GM20000 (cell line): Measurements from ENCODE around the gene ZNF687.
A peak's percentile ranks its signal among the peaks of the same experiment; 100 is the strongest.

Experiments used
- DNase-seq: peaks from one replicate; pipeline ENCODE4 v3.0.0; 2012; ENCODE audit warnings: low spot score
- CTCF ChIP-seq: IDR thresholded peaks from 2 replicates; pipeline ENCODE4 v1.5.1; 2012; ENCODE audit warnings: mild to moderate bottlenecking, control low read depth; ENCODE audit errors: extremely low read depth, missing control alignments

ZNF687 gene

DNA sequence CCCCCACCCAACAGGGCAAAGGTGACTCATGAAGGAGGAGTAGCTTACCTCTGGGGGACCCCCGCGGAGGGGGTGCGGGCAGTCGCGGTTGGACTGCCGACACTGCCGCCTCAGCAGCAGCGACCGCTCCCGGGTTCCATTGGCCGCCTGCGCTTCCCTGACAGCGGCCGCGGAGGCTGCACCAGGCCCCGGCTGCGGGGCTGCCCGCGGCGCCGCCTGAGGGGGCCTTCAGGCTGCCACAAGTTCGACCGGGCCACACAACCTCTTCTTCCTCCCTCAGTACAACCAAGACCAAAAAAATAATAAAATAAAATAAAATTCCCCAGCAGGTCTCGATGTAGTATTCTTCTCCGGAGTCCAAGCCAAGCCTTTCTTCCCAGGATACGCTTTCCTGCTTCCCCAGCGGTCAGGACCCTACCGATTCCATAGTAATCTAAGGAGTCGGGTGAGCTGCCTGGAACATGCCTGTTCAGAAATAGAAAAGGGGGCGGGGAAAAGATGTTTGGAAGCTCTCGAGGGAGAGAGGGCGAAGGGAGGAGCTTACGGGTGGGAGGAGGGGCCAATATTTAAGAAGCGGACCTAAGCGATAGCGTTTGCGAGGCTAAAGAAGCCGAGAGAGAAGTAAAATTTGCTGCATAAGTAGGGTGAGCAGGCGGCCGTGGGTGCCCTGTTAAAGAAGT is 45.3 kb downstream of the ZNF687 start, which contains the start of gene PI4KB:
TSS of gene PI4KB (minus strand) at position 194 of the 680 bp plus-strand sequence. CDS start 10,935 bp downstream, outside the sequence.
- peak; percentile 96 for DNase-seq

DNA sequence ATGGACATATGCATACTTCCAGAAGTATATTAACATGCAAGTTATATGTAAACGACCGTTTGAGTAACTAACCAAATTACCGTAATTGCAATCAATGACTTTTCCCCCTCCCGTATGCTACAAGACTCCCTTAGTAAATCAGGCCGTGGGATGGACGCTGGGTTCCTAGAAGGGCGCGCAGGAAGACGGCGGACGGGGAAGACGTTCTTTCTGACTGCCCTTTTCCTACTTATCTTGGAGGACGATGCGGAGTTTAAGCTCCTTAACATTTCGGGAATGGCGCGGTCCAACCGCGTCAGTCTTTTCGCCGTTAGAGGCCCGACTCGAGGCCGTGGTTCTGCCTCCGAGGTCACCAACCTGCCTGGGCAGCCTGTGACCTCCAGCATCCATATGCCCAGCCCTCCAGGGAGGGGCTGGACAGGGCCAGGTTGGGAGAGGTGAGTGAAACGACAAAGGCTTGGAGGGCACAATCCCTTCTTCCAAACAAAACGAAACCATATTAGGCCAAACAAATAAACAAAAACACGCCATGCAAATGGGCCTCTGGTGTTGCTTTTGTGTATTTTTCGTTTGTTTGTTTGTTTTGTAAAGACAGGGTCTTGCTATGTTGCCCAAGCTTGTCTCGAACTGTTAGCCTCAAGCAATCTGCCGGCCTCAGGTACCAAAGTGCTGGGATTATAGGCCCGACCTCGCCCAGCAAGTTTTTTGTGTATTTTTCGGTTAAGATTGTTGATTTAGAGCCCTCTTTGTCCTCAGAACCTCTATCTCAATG is 46.0 kb downstream of the ZNF687 start:
- DNase-seq = no peak

More for the DNA sequence above, 45.3 kb downstream of the ZNF687 start, which contains the start of gene PI4KB:
- TF ChIP-seq CTCF = no peak

GRCh38 chr1:151334822-151335221 is 52.7 kb downstream of the ZNF687 start:
- DNase-seq = no peak
- TF ChIP-seq CTCF = no peak

More for the DNA sequence above, 46.0 kb downstream of the ZNF687 start:
- TF ChIP-seq CTCF = no peak

DNA sequence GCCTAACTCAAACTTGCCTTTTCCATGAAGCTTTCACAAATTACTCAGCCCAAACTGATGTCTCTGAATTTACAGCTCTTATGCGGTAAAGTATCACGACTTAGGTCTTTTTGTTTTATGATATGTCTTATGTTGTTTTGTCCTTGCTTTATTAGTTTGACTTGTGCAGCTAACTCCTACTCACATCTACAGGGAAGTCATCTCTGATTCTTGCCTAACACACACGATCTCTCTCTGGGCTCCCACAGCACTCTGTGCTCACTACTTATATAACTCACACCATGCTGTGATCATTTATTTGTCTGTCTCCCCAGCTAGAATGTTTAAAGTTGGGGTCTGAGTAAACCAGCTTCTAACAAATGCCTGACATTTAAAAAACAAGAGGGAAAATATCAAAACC is 54.5 kb downstream of the ZNF687 start:
- TF ChIP-seq CTCF = no peak
- DNase-seq = no peak

DNA sequence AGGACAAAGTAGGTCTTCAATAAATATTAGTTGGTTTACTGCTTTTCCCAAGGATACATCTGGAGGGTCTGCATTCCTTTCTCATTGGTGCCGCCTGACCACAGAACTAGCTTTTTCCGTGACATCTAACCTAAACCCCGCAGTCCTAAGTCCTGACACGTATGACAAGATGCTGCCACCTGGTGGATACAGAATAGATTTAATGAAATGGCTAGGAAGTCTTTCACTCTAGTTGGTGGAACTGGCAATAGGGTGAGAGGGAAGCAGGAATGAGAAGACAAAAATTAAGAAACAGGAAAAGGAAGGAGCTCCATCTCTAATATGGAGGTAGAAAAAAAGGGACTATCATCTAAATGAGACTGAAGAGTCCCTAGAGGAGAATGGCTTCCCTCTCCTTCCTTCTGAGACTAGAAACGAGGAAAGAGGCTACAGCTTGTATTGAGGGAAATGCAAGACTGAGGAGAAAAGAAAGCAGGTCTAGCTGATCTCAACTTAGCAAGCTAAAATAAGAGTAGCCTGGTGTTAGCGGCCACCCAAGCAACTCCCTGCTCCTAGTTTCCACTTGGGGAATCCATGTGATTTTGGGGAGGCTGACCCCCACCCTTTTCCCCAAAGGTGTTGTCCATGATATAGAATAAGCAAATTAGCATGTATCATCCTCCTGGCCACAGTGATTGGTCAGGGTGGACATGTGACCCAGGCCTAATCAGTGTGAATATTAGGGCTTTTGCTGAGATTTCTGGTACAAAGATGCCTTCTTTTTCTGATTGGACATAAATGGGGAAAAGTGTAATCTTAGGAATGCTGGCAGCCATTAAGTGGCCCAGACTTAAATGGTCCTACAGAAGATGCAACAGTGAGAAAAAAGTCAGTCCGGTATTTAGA is 59.0 kb downstream of the ZNF687 start:
- TF ChIP-seq CTCF = peak; percentile 43
- peak; percentile 44 for DNase-seq
